BJ (cell line): ENCODE measurements around the gene AJM1. TPM values are rescaled to one million over a fixed set of nuclear protein-coding genes. Genes with fewer than 3 reads are reported as not detected.

Experiments used
- CTCF ChIA-PET: fragments of 350-600 bp; formaldehyde crosslinking; extraction: SDS; loops from one replicate; lab custom pipeline; 2021; ENCODE audit warnings: antibody characterized with exemption, inconsistent platforms; lab: Yijun Ruan, JAX
- POLR2A ChIA-PET: fragments of 300-600 bp; sonication (Branson Sonifier 250); formaldehyde crosslinking; extraction: SDS; loops from one replicate; lab custom pipeline; 2021; ENCODE audit warnings: antibody characterized with exemption; lab: Charles Lee
- DNase-seq: peaks from one replicate; pipeline ENCODE4 v3.0.0-alpha.2; 2011; ENCODE audit warnings: low read depth
- H3K27me3 ChIP-seq: 2 replicates; pipeline ENCODE4 v1.6.0; 2011; ENCODE audit warnings: low read length; ENCODE audit not compliant: control insufficient read depth, insufficient read depth
- H3K36me3 ChIP-seq: 2 replicates; pipeline ENCODE4 v1.5.1; 2011; ENCODE audit warnings: low read length; ENCODE audit not compliant: control insufficient read depth, insufficient read depth
- H3K4me3 ChIP-seq: 2 replicates; pipeline ENCODE4 v1.5.1; 2011; ENCODE audit warnings: low read depth, mild to moderate bottlenecking, control low read depth, low read length
- polyA plus RNA-seq: library from polyadenylated mRNA; depleted of rRNA; stranded (reverse); fragments of >200 nt; gene quantifications from 2 replicates; pipeline ENCODE4 v1.2.3, GENCODE V29; 2011
- TF ChIP-seq, protein P1 (sequence below): IDR thresholded peaks from 2 replicates; pipeline ENCODE4 v1.5.1; 2011; ENCODE audit warnings: low read depth, mild to moderate bottlenecking, control low read depth, inconsistent platforms, low read length, moderate library complexity; ENCODE audit not compliant: insufficient read depth

Gene AJM1
- polyA plus RNA-seq, 1 experiment, result 0.86 TPM

DNA sequence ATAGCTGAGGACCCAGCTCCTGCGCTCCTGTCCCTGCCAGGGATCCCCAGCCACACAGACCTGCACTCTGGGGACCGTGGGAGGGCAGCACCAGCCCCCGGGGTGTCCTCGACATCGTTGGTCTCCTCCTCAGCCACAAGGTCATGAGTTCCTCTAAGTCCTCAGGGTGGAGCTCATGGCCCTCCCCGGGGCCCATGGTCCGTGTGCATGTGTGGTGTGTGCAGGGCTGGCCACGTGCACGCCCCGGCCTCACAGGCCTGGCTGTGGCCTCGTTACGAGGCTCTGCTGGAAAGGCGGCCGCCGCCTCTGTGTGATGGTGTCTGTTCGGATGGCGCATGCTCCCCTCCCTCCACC lies 16.1 kb upstream of the AJM1 start:
- POLR2A ChIA-PET, result no interaction called here
- CTCF ChIA-PET, result interaction anchor here (1.0 to 5.3 kb wide), 3 partner anchors 16 to 38 kb away, joined by 3 to 21 read pairs (median 3); partner anchors contain the start of gene AJM1
- peaks cover 40% of the 10 kb centered on the region for H3K36me3 ChIP-seq
- DNase-seq, result no peak
- TF ChIP-seq, protein P1, sequence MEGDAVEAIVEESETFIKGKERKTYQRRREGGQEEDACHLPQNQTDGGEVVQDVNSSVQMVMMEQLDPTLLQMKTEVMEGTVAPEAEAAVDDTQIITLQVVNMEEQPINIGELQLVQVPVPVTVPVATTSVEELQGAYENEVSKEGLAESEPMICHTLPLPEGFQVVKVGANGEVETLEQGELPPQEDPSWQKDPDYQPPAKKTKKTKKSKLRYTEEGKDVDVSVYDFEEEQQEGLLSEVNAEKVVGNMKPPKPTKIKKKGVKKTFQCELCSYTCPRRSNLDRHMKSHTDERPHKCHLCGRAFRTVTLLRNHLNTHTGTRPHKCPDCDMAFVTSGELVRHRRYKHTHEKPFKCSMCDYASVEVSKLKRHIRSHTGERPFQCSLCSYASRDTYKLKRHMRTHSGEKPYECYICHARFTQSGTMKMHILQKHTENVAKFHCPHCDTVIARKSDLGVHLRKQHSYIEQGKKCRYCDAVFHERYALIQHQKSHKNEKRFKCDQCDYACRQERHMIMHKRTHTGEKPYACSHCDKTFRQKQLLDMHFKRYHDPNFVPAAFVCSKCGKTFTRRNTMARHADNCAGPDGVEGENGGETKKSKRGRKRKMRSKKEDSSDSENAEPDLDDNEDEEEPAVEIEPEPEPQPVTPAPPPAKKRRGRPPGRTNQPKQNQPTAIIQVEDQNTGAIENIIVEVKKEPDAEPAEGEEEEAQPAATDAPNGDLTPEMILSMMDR, result no peak
- H3K27me3 ChIP-seq, result no peaks in the 10 kb centered on the region
- no peak overlapping the region for H3K4me3 ChIP-seq

- DNase-seq, result no peak
- ChIA-PET CTCF (interaction anchor here (0.7 to 5.3 kb wide), 4 partner anchors 15 to 39 kb away, joined by 3 to 21 read pairs (median 4); partner anchors contain the start of gene AJM1), POLR2A (no interaction called here)
- no peaks in the 10 kb centered on the region for H3K27me3 ChIP-seq
- peaks cover 45% of the 10 kb centered on the region for H3K36me3 ChIP-seq
- TF ChIP-seq, protein P1, result no peak
- no peak overlapping the region for H3K4me3 ChIP-seq
Observed at GRCh38 chr9:136826703-136827582, 15.3 kb upstream of the AJM1 start.

- DNase-seq, result no peak
- Histone ChIP-seq H3K36me3 (peaks cover 49% of the 10 kb centered on the region), H3K4me3 (no peak overlapping the region), H3K27me3 (no peaks in the 10 kb centered on the region)
- TF ChIP-seq, protein P1, result no peak
- CTCF ChIA-PET, result interaction anchor here (0.7 to 2.8 kb wide), 2 partner anchors 14 to 36 kb away, joined by 4 to 16 read pairs; partner anchors contain the start of gene AJM1
- POLR2A ChIA-PET, result no interaction called here
Observed at GRCh38 chr9:136827794-136828473, 14.3 kb upstream of the AJM1 start.

DNA sequence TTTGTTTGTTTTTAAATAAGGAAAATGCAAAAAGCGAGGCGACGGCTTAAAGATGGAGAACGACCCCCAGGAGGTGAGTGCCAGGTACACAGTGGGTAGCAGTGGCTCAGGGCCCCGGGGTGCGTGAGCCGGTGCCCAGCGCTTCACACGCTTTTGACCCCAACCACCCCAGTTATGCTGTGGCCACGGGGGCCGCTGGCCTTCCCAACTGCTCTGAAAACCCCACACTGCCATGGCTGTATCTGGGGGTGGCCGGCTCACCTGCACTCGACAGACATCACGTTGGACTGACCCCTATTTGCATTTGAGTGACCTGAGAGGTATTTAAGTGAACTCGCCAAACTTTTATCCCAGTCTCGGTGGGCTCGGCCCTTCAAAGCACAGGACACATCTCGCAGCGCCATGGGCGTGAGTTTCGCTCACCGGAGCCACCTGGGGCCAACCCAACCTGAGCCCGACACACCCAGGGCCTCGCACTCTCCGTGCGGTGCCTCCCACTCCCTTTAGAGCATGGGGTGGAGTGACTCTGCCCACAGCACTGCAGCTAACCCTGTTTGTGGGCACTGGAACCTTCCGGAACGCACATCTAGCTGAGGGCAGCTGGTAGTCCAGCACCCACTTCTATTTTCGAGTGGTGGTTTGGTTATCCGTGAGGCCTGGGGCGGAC lies 13.7 kb upstream of the AJM1 start:
- ChIA-PET POLR2A (no interaction called here), CTCF (interaction anchor here (2.8 kb wide), 1 partner anchor 13 kb away, joined by 16 read pairs; the partner anchor contains the start of gene AJM1)
- TF ChIP-seq, protein P1, result no peak
- no peak for DNase-seq
- H3K4me3 ChIP-seq, result no peak overlapping the region
- H3K36me3 ChIP-seq, result peaks cover 46% of the 10 kb centered on the region
- no peaks in the 10 kb centered on the region for H3K27me3 ChIP-seq
